Measurements from ENCODE around the gene ZBTB16.

ZBTB16 gene

DNA sequence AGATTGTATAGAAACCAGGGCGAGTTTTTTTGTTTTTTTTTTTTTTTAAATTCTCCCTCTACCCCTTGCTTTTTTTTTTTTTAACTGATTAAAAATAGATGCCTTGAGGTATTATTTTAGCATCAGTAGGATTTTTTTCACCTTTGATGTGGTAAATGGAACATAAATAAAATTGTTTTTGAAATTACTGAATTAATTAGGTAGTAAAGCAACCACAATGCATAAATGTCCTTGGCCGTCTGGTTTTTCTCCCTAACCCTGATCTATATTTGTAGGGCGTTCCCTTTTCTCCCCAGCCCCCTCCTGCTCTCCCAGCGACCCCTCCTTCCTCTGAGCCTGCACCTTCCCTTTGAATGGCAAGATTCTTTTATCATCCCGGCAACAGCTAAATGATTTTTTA, 107.8 kb downstream of the ZBTB16 start:
- peak overlapping the region; percentile 76 for H3K27ac Mint-ChIP-seq
- no peaks in the 10 kb centered on the region for H3K36me3 Mint-ChIP-seq
- H3K4me1 Mint-ChIP-seq (ENCODE audit: low read depth), result peaks cover 91% of the 10 kb centered on the region
- peak overlapping the region; percentile 74 for H3K4me3 Mint-ChIP-seq
- no peaks in the 10 kb centered on the region for H3K9me3 Mint-ChIP-seq (ENCODE audit: low read depth)
- H3K27me3 Mint-ChIP-seq, result no peaks in the 10 kb centered on the region

DNA sequence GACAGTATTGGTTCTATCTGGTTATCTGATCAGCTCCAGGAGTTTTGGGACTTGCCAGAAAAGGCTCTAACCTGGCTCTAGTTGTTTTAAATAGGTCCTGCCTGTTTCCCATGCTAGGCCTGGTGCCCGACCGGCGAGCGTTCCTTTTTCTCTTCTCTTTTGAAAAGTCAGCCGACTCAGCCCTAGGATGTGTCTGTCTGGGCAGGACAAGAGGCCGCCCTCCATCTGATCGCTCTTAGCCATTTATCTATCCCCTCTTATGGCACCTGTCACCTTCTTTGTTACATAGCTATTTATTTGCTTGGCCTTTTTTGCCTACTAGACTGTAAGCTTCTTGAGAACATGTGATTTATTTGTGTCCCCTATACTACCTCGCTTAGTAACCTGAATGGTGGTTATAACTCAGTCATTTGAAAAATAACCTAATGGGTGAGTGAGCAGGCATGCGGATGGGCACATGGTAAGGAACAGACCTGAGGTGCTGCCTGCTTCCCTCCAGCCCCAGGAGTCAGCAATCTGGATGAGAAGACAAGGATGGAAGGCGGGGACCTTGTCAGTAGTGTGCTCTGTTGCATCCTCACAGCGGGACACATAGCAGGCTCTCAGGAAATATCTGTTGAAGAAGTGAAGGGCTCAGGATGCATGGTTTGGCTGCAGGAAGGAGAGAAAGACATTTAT, 108.4 kb downstream of the ZBTB16 start:
- H3K27me3 Mint-ChIP-seq, result no peaks in the 10 kb centered on the region

GRCh38 chr11:114168691-114169090, 109.2 kb downstream of the ZBTB16 start:
- Mint-ChIP-seq H3K27ac (peak overlapping the region; percentile 13), H3K27me3 (no peaks in the 10 kb centered on the region), H3K4me3 (peak overlapping the region; percentile 60), H3K36me3 (no peaks in the 10 kb centered on the region), H3K4me1 (ENCODE audit: low read depth) (peaks cover 95% of the 10 kb centered on the region), H3K9me3 (ENCODE audit: low read depth) (no peaks in the 10 kb centered on the region)

More for the DNA sequence above, 108.4 kb downstream of the ZBTB16 start:
- peaks cover 94% of the 10 kb centered on the region for H3K4me1 Mint-ChIP-seq (ENCODE audit: low read depth)
- no peaks in the 10 kb centered on the region for H3K9me3 Mint-ChIP-seq (ENCODE audit: low read depth)
- H3K36me3 Mint-ChIP-seq, result no peaks in the 10 kb centered on the region
- peak overlapping the region; percentile 79 for H3K27ac Mint-ChIP-seq
- H3K4me3 Mint-ChIP-seq, result peak overlapping the region; percentile 60

GRCh38 chr11:114169321-114169749, 109.8 kb downstream of the ZBTB16 start:
- H3K4me3 Mint-ChIP-seq, result no peak overlapping the region
- H3K36me3 Mint-ChIP-seq, result no peaks in the 10 kb centered on the region
- H3K9me3 Mint-ChIP-seq (ENCODE audit: low read depth), result no peaks in the 10 kb centered on the region
- H3K4me1 Mint-ChIP-seq (ENCODE audit: low read depth), result peaks cover 96% of the 10 kb centered on the region
- peak overlapping the region; percentile 34 for H3K27ac Mint-ChIP-seq
- no peaks in the 10 kb centered on the region for H3K27me3 Mint-ChIP-seq

- no peaks in the 10 kb centered on the region for H3K27me3 Mint-ChIP-seq
- H3K36me3 Mint-ChIP-seq, result no peaks in the 10 kb centered on the region
- H3K27ac Mint-ChIP-seq, result peak overlapping the region; percentile 34
- peaks cover 98% of the 10 kb centered on the region for H3K4me1 Mint-ChIP-seq (ENCODE audit: low read depth)
- H3K9me3 Mint-ChIP-seq (ENCODE audit: low read depth), result no peaks in the 10 kb centered on the region
- H3K4me3 Mint-ChIP-seq, result no peak overlapping the region
Measured at GRCh38 chr11:114169821-114170220, 110.3 kb downstream of the ZBTB16 start.

- Mint-ChIP-seq H3K9me3 (ENCODE audit: low read depth) (no peaks in the 10 kb centered on the region), H3K4me1 (ENCODE audit: low read depth) (peaks cover 96% of the 10 kb centered on the region), H3K36me3 (no peaks in the 10 kb centered on the region), H3K4me3 (no peak overlapping the region), H3K27ac (no peak overlapping the region), H3K27me3 (no peaks in the 10 kb centered on the region)
Measured at GRCh38 chr11:114170226-114170625, 110.7 kb downstream of the ZBTB16 start.

DNA sequence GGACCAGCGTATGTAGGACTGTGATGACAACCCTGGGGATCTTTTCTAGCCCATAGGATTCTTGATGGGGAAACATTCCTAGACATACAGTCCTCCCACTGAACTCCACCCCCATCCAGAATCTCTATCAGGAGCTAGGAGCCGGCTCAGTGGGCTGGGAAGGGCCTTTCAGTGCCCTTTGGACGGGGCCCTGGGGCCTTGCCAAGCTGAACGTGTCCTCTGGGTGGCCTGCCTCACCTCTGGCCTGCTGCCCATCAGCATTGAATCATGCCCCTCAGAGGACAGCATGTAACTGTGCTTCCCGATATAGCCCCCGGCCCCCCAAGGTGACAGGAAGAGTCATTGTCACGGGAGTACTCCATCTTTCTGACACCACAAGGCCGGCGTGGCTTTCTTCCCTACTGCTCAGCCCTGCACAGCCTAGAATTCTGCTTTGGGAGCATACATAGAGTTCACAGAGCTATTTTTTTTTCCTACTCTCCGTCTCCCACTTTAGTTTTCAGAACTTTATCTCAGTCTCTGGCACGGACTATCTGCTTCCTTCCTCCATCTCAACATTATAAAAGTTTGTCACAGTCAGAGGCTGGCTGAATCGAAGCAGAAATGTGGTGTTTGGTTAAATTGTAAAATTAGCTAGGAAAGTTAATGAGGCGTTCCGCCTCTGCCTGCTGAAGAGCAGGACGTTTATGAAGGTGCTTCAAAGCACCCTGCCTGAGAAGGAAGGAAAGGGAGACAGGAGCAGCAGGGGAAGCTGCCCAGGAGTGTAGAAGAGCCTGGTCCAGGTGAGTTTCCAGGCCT, 111.9 kb downstream of the ZBTB16 start:
- H3K4me3 Mint-ChIP-seq, result no peak overlapping the region
- H3K27ac Mint-ChIP-seq, result peak overlapping the region; percentile 83
- no peaks in the 10 kb centered on the region for H3K36me3 Mint-ChIP-seq
- H3K27me3 Mint-ChIP-seq, result no peaks in the 10 kb centered on the region
- H3K9me3 Mint-ChIP-seq (ENCODE audit: low read depth), result no peaks in the 10 kb centered on the region
- peaks cover 85% of the 10 kb centered on the region for H3K4me1 Mint-ChIP-seq (ENCODE audit: low read depth)

DNA sequence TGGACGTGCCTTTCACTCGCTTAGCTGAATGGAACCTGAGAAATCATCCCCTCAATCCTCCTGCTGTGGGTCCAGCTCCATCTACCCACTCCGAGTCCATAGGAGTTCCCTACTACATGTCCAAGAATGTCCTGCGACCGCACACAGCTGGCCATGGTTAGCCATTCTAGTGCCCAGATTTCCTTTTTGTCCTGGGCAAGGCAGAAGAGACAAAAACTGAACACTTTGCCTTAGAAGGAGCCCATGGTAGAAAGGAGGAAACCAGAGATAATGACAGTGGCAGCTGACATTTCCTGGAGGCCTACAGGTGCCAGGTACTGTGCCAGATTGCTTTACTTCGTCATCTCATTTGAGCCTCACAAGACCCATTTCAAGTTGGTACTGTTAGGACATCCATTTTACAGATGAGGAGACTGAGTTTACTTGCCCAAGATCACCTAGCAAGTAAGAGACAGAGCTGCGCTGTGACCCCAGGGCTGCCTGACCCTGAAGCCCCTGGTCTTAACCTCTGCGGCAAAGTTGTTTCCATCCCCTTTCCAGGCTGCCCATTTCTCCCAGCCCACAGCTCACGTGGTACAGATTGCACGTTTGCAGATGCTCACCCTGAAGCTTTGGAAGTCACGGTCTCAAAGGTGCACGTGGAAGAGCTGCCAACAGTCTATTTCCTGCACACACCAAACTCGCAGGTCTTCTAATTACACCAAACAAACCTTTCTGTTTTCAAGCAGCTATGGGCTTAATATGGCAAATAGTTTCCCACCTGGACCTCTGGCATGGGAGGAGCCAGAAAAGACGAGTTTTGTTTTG, 112.7 kb downstream of the ZBTB16 start:
- peak overlapping the region; percentile 63 for H3K4me3 Mint-ChIP-seq
- no peaks in the 10 kb centered on the region for H3K27me3 Mint-ChIP-seq

GRCh38 chr11:114172871-114173444, 113.4 kb downstream of the ZBTB16 start:
- no peaks in the 10 kb centered on the region for H3K36me3 Mint-ChIP-seq
- H3K4me3 Mint-ChIP-seq, result peak overlapping the region; percentile 63
- peaks cover 70% of the 10 kb centered on the region for H3K4me1 Mint-ChIP-seq (ENCODE audit: low read depth)
- no peaks in the 10 kb centered on the region for H3K27me3 Mint-ChIP-seq
- H3K9me3 Mint-ChIP-seq (ENCODE audit: low read depth), result no peaks in the 10 kb centered on the region
- peak overlapping the region; percentile 83 for H3K27ac Mint-ChIP-seq

More for the DNA sequence above, 112.7 kb downstream of the ZBTB16 start:
- Mint-ChIP-seq H3K27ac (peak overlapping the region; percentile 83), H3K36me3 (no peaks in the 10 kb centered on the region), H3K9me3 (ENCODE audit: low read depth) (no peaks in the 10 kb centered on the region), H3K4me1 (ENCODE audit: low read depth) (peaks cover 77% of the 10 kb centered on the region)

DNA sequence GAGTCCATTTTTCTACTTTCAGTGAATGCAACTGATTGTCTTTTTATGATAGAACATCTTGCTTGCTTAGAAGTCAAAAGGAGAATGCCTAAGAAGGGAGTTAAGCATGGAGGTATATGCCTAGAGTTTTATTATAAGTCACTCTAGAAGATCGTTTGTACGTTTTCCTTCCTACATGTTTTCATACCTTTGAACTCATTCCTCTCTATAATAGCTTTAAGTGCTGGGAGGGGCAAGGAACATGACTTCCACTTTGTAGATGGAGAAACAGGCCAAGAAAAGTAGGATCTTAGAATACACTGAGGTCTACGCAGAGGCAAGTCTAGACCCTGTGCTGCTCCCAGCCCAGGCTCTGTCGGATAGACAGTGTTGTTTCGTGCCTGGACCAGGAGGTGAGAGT, 114.3 kb downstream of the ZBTB16 start:
- Mint-ChIP-seq H3K9me3 (ENCODE audit: low read depth) (no peaks in the 10 kb centered on the region), H3K27ac (peak overlapping the region; percentile 83), H3K4me3 (peak overlapping the region; percentile 5), H3K36me3 (no peaks in the 10 kb centered on the region), H3K27me3 (no peaks in the 10 kb centered on the region), H3K4me1 (ENCODE audit: low read depth) (peaks cover 68% of the 10 kb centered on the region)

GRCh38 chr11:114174712-114175495, 115.4 kb downstream of the ZBTB16 start:
- Mint-ChIP-seq H3K9me3 (ENCODE audit: low read depth) (no peaks in the 10 kb centered on the region), H3K36me3 (no peaks in the 10 kb centered on the region), H3K4me1 (ENCODE audit: low read depth) (peaks cover 68% of the 10 kb centered on the region), H3K27ac (no peak overlapping the region), H3K4me3 (no peak overlapping the region), H3K27me3 (no peaks in the 10 kb centered on the region)

DNA sequence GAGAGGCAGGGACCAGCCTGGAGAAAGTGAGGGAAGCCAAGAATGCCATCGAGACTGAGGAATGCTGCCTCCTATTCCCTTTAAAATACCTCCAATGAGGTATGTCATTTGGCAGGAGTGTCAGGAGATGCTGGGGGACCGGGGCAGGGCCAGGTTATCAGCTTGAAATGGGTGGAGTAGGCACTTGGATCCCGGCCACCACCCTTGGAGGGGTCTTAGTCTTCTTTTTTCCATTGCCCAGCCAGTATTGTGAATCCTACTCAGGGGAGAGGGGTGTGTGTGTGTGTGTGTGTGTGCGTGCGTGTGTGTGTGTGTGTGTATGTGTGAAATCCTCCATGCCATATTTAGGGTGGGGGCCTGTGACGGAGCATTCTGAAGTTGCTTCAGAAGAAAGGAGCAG, 116.2 kb downstream of the ZBTB16 start:
- H3K4me3 Mint-ChIP-seq, result no peak overlapping the region
- H3K36me3 Mint-ChIP-seq, result no peaks in the 10 kb centered on the region
- no peak overlapping the region for H3K27ac Mint-ChIP-seq
- H3K9me3 Mint-ChIP-seq (ENCODE audit: low read depth), result no peaks in the 10 kb centered on the region
- H3K4me1 Mint-ChIP-seq (ENCODE audit: low read depth), result peaks cover 69% of the 10 kb centered on the region
- H3K27me3 Mint-ChIP-seq, result no peaks in the 10 kb centered on the region

GRCh38 chr11:114176321-114176720, 116.8 kb downstream of the ZBTB16 start:
- Mint-ChIP-seq H3K4me3 (no peak overlapping the region), H3K27me3 (no peaks in the 10 kb centered on the region), H3K9me3 (ENCODE audit: low read depth) (no peaks in the 10 kb centered on the region), H3K36me3 (no peaks in the 10 kb centered on the region), H3K27ac (no peak overlapping the region), H3K4me1 (ENCODE audit: low read depth) (peaks cover 68% of the 10 kb centered on the region)

GRCh38 chr11:114178656-114179055, 119.1 kb downstream of the ZBTB16 start:
- H3K27me3 Mint-ChIP-seq, result no peaks in the 10 kb centered on the region
- peaks cover 68% of the 10 kb centered on the region for H3K4me1 Mint-ChIP-seq (ENCODE audit: low read depth)
- H3K4me3 Mint-ChIP-seq, result peak overlapping the region; percentile 12
- H3K36me3 Mint-ChIP-seq, result no peaks in the 10 kb centered on the region
- no peaks in the 10 kb centered on the region for H3K9me3 Mint-ChIP-seq (ENCODE audit: low read depth)
- H3K27ac Mint-ChIP-seq, result no peak overlapping the region
